GM21717 (cell line): ENCODE data around the gene TKTL2.
"Not testable (repeated sequence)": the region's sequence is repeated elsewhere in the genome, so short reads cannot be mapped to it uniquely, and the experiment has no call there.

Source experiments
- ATAC-seq: cut with Tn5 transposase; IDR thresholded peaks from one replicate; pipeline ENCODE4 v1.9.1; 2021; ENCODE audit warnings: mild to moderate bottlenecking, moderate library complexity; ENCODE audit not compliant: unreplicated experiment

TKTL2 gene

GRCh38 chr4:163447481-163447880 is 26.1 kb downstream of the TKTL2 start:
- no peak for ATAC-seq

GRCh38 chr4:163447023-163447422 is 26.5 kb downstream of the TKTL2 start:
- ATAC-seq = not testable (repeated sequence)

- ATAC-seq = no peak
Measured at GRCh38 chr4:163440040-163440439, 33.5 kb downstream of the TKTL2 start.
